AG09309 (cell line): ENCODE data around the gene CLEC19A.

Source experiments
- DNase-seq: peaks from one replicate; pipeline ENCODE4 v3.0.0-alpha.2; 2010; ENCODE audit warnings: low read depth
- H3K4me3 ChIP-seq: 2 replicates; pipeline ENCODE4 v1.5.1; 2011; ENCODE audit warnings: mild to moderate bottlenecking, low read depth, low read length, moderate library complexity; ENCODE audit not compliant: control insufficient read depth
- TF ChIP-seq, protein P1 (sequence below): IDR thresholded peaks from 2 replicates; pipeline ENCODE4 v1.5.1; 2011; ENCODE audit warnings: mild to moderate bottlenecking, low read depth, low read length, inconsistent platforms; ENCODE audit not compliant: insufficient read depth, control insufficient read depth; ENCODE audit errors: missing control alignments

Gene CLEC19A

DNA sequence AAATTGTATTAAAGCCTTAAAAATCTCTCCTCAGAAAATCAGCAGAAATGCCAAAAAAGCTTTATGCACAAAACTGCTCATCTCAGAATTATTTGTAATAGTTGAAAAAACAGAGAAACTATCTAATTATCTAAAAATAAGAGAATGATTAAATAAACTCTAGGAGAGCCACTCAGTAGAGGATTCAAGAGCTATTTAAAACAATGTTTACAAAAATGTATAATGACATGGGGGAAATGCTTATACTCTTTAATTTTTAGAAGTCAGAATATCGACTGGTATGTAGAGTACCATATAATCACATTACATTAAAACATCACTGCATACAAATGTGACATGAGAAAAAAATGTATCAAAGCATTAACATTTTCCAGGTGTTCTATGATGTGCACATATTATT, 11.9 kb downstream of the CLEC19A start:
- TF ChIP-seq, protein P1, sequence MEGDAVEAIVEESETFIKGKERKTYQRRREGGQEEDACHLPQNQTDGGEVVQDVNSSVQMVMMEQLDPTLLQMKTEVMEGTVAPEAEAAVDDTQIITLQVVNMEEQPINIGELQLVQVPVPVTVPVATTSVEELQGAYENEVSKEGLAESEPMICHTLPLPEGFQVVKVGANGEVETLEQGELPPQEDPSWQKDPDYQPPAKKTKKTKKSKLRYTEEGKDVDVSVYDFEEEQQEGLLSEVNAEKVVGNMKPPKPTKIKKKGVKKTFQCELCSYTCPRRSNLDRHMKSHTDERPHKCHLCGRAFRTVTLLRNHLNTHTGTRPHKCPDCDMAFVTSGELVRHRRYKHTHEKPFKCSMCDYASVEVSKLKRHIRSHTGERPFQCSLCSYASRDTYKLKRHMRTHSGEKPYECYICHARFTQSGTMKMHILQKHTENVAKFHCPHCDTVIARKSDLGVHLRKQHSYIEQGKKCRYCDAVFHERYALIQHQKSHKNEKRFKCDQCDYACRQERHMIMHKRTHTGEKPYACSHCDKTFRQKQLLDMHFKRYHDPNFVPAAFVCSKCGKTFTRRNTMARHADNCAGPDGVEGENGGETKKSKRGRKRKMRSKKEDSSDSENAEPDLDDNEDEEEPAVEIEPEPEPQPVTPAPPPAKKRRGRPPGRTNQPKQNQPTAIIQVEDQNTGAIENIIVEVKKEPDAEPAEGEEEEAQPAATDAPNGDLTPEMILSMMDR: no peak

DNA sequence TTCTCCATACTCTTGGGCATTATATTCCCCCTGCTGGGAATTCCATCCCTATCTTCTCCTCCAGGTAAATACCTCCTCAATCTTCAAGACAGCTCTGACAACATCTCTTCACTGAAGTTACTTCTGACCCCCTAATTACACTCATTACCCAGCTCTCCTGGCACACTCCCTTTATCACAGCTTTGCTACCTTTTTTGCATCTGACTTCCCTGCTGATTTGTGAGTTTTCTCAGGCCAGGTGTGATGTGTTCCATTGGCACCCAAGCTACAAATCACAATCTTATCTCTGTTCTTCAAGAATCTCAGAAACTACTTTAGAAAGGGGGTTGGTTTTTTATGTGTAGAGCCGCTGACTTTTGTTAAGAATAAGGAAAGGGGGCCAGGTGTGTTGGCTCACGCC, 14.0 kb downstream of the CLEC19A start:
- no peak for DNase-seq
- TF ChIP-seq, protein P1: no peak
- no peak overlapping the region for H3K4me3 ChIP-seq

More for the DNA sequence above, 11.9 kb downstream of the CLEC19A start:
- DNase-seq: no peak
- H3K4me3 ChIP-seq: no peak overlapping the region

DNA sequence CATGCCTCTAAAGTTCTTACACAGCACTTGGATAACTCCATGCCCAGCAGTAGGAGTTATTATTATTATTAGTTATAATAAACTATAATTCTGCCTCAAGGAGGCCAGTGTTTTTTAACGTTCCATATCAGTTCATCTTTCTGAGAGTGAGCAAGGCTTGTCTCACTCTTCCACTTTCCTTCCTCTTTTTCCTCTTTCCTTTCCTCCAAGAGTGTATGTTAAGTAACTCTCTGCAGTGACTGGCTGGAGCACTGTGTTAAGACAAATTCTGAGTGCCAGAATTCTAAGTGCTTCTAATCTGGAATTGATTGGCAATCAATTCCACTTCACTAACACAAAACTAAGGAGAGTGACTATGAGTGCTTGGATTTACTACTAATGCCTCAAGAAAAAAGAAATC, 16.4 kb downstream of the CLEC19A start:
- TF ChIP-seq, protein P1: no peak
- DNase-seq: no peak
- H3K4me3 ChIP-seq: no peak overlapping the region

DNA sequence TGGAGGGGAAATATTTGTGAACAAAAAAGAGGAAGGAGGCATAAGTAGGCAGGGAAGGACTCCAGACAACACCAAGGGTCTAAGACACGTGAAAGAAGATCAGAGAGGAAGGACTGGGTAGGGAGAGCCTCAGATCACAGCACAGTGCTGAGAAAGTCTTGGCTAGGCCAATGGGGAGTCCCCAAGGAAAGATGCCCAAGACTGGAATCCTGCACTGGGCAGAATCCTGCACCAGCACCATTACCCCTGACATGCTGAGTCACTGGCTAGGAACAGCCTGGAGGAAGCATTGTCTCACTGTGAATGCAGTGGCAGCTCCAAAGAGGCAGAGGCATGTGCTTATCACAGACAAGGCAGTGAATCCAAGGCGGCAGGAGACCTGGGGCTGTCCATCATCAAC, 19.2 kb downstream of the CLEC19A start:
- no peak overlapping the region for H3K4me3 ChIP-seq
- DNase-seq: no peak
- TF ChIP-seq, protein P1: no peak

DNA sequence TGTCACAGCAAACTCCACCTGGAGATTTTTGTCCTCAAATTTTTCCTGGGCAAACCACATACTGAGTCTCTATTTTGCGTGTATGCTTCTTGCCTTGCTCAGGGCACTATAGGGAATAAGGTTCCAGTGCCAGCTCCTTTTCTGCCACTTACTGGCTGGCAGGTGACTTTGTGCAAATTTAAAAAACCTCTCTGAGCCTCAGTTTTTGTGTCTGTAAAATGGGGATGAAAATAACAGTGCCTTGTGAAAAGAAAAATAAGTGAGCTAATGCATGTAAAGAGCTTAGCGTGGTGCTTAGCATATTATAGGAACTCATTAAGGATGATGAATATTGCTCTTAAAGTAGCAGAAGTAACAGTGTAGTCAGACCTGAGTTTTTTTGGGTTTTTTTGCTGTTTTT, 19.9 kb downstream of the CLEC19A start:
- no peak for DNase-seq
- TF ChIP-seq, protein P1: no peak

DNA sequence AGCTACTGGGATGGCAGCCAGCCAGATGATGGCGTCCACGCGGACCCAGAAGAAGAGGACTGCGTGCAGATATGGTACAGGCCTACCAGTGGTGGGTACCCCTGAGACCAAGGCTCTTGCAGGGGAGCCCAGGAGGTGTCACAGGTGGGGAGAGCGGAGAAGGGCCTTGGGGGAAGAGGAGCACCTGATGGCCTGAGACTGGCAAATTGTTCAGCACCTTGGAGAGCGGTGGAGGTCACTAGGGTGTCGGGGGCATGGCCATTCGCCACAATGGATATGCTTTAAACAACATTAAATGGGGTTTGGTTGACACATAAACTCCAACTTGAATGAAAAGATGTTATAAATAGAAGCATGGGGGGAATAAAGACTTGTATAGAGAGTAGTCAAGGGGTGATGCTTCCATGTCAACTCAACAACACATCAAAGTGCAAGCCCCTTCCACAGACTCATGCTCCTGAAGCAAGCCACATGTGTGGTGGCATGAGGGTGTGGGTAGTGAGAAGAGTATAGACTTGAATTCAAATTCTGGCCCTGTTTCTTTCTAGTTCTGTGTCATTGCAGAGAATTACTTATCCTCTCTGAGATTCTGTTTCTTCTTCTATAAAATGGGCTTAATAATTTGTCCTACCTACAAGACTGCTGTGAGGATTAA, 22.2 kb downstream of the CLEC19A start:
- TF ChIP-seq, protein P1: no peak
- no peak for DNase-seq
- no peak overlapping the region for H3K4me3 ChIP-seq

More for the DNA sequence above, 19.9 kb downstream of the CLEC19A start:
- H3K4me3 ChIP-seq: no peak overlapping the region

DNA sequence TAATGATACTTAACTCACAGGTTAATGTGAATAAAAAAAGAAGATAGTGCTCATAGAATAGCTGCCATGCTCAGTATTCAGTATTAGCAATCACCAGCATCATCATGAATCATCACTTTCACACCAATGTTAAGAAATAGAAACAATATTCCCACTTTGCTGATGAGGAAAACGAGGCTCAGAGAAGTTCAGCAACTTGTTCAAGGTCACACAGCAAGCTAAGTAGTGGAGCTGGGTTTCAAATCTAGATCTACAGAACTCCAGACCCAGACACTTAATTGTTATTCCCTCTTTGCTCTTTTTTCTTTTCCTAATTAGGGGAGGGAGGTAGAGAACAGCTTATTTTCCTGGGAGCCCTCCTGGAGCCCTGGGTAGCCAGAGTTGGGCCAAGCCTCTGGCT, 22.9 kb downstream of the CLEC19A start:
- no peak for DNase-seq
- TF ChIP-seq, protein P1: no peak
- H3K4me3 ChIP-seq: no peak overlapping the region
